ENCODE results near the gene IMMP1L.

The IMMP1L gene

GRCh38 chr11:31474083-31474482 lies 35.3 kb downstream of the IMMP1L start:
- DNase-seq: no peak

GRCh38 chr11:31464436-31464835 lies 45.0 kb downstream of the IMMP1L start:
- DNase-seq: no peak

GRCh38 chr11:31455177-31455576 lies 54.2 kb downstream of the IMMP1L start:
- DNase-seq: no peak

- DNase-seq: no peak
These were observed 58.6 kb downstream of the IMMP1L start for GRCh38 chr11:31450841-31451240.

- no peak for DNase-seq
These were observed 60.4 kb downstream of the IMMP1L start for GRCh38 chr11:31449040-31449439.

- peak; percentile 25 for DNase-seq
These were observed 63.8 kb downstream of the IMMP1L start for GRCh38 chr11:31445621-31446020.

- DNase-seq: no peak
These were observed 65.6 kb downstream of the IMMP1L start for GRCh38 chr11:31443802-31444201.

- DNase-seq: no peak
These were observed 67.3 kb downstream of the IMMP1L start for GRCh38 chr11:31442086-31442485.

GRCh38 chr11:31441296-31441695 lies 68.1 kb downstream of the IMMP1L start:
- DNase-seq: no peak

- peak; percentile 83 for DNase-seq
These were observed 71.5 kb downstream of the IMMP1L start for GRCh38 chr11:31437742-31438435.

- DNase-seq: no peak
These were observed 75.6 kb downstream of the IMMP1L start for GRCh38 chr11:31433851-31434250.

- no peak for DNase-seq
These were observed 84.8 kb downstream of the IMMP1L start for GRCh38 chr11:31424652-31425051.

- no peak for DNase-seq
These were observed 86.7 kb downstream of the IMMP1L start for GRCh38 chr11:31422703-31423102.

GRCh38 chr11:31421820-31422219 lies 87.6 kb downstream of the IMMP1L start:
- DNase-seq: no peak

GRCh38 chr11:31419669-31420068 lies 89.8 kb downstream of the IMMP1L start:
- DNase-seq: no peak

- DNase-seq: no peak
These were observed 90.3 kb downstream of the IMMP1L start for GRCh38 chr11:31419138-31419537.

- no peak for DNase-seq
These were observed 91.6 kb downstream of the IMMP1L start for GRCh38 chr11:31417816-31418215.

GRCh38 chr11:31417357-31417756 lies 92.1 kb downstream of the IMMP1L start:
- no peak for DNase-seq

GRCh38 chr11:31415435-31415834 lies 94.0 kb downstream of the IMMP1L start:
- DNase-seq: no peak

GRCh38 chr11:31414338-31414737 lies 95.1 kb downstream of the IMMP1L start:
- DNase-seq: no peak

GRCh38 chr11:31412946-31413345 lies 96.5 kb downstream of the IMMP1L start:
- DNase-seq: peak; percentile 66

GRCh38 chr11:31408201-31408600 lies 101.2 kb downstream of the IMMP1L start:
- DNase-seq: peak; percentile 18

- DNase-seq: no peak
These were observed 104.8 kb downstream of the IMMP1L start for GRCh38 chr11:31404614-31405013.

- DNase-seq: peak; percentile 16
These were observed 112.1 kb downstream of the IMMP1L start for GRCh38 chr11:31397239-31397834.

- no peak for DNase-seq
These were observed 122.0 kb downstream of the IMMP1L start for GRCh38 chr11:31387379-31387778.

Data from fibroblast of skin of back (primary cell).